Measurements from ENCODE around the gene TMEM178B.

DNA sequence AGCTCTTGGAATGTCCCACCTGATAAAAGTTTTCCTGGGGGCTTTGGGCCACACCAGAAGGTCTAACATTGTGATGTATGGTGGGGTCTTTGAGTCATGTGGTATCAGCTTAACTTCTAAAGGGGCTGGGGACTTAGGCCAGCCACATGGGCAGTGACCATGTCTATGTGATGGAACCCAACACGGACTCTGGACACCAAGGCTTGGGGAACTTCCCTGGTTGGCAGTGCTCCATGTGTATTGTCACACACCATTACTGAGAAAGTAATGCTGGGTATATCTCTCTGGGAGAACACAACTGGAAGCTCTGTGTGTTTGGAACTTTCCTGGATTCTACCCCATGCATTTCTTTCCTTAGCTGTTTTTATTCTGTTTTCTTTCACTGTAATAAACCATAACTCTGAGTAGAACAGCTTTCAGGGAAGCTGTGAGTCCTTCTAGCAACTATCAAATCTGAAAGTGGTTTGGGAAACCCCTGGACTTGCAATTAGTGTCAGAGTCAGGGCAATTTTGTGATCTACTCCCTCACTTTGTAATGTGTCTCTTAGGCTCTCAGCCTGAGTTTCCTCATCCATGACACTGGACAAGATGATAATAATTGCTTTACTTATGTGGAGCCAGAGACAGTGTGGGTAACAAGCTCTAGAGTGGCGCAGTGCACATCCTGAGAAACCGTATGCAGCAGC lies 448.9 kb downstream of the TMEM178B start:
- TF ChIP-seq, protein P1, sequence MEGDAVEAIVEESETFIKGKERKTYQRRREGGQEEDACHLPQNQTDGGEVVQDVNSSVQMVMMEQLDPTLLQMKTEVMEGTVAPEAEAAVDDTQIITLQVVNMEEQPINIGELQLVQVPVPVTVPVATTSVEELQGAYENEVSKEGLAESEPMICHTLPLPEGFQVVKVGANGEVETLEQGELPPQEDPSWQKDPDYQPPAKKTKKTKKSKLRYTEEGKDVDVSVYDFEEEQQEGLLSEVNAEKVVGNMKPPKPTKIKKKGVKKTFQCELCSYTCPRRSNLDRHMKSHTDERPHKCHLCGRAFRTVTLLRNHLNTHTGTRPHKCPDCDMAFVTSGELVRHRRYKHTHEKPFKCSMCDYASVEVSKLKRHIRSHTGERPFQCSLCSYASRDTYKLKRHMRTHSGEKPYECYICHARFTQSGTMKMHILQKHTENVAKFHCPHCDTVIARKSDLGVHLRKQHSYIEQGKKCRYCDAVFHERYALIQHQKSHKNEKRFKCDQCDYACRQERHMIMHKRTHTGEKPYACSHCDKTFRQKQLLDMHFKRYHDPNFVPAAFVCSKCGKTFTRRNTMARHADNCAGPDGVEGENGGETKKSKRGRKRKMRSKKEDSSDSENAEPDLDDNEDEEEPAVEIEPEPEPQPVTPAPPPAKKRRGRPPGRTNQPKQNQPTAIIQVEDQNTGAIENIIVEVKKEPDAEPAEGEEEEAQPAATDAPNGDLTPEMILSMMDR (IDR thresholded peaks at IDR 0.05): no peak
- TF ChIP-seq POLR2A (IDR thresholded peaks at IDR 0.05): no peak

Data from lower leg skin (tissue), 3 donors.